BLaER1 (cell line): Measurements from ENCODE around the gene TCN1.
"Not testable (repeated sequence)": the region's sequence is repeated elsewhere in the genome, so short reads cannot be mapped to it uniquely, and the experiment has no call there.

Experiments
- H3K27ac ChIP-seq: shearing (Covaris generic); formaldehyde crosslinking; 2 replicates; pipeline ENCODE4 v1.8.1; 2022
- H3K27me3 ChIP-seq: shearing (Covaris generic); formaldehyde crosslinking; 2 replicates; pipeline ENCODE4 v1.8.1; 2022
- H3K36me3 ChIP-seq: shearing (Covaris generic); formaldehyde crosslinking; 2 replicates; pipeline ENCODE4 v1.8.1; 2022
- H3K4me1 ChIP-seq: shearing (Covaris generic); formaldehyde crosslinking; 2 replicates; pipeline ENCODE4 v1.8.1; 2022
- H3K4me2 ChIP-seq: shearing (Covaris generic); formaldehyde crosslinking; 2 replicates; pipeline ENCODE4 v1.8.1; 2022
- H3K4me3 ChIP-seq: shearing (Covaris generic); formaldehyde crosslinking; 2 replicates; pipeline ENCODE4 v1.8.1; 2022
- H3K9ac ChIP-seq: shearing (Covaris generic); formaldehyde crosslinking; 2 replicates; pipeline ENCODE4 v1.8.1; 2022
- H3K9me3 ChIP-seq: shearing (Covaris generic); formaldehyde crosslinking; 2 replicates; pipeline ENCODE4 v1.8.1; 2022
- H4K20me1 ChIP-seq: shearing (Covaris generic); formaldehyde crosslinking; 2 replicates; pipeline ENCODE4 v1.8.1; 2022
- Cebpa-rat ChIP-seq: shearing (Covaris generic); IDR thresholded peaks from 2 replicates; pipeline ENCODE4 v1.8.1; 2022

Gene TCN1

DNA sequence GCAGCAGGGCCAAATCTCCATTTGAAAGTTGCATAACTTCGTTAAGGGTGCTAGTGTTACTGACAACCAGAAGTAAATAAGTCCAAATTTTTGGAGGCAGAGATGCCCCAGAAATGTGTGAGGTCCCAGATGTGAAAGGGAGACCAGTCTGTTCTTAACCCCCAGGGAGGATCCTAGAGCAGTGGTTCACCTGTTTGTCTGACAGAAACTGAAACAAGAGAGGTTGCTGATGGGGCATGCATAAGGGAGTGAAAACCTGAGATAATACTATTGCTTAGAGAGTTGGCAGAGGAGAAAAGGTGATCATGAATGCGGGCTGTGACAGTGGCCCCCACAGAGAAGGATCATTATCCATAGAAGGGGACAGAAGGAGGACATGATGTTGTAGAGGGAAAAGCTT, 24.8 kb downstream of the TCN1 start:
- no peak for TF ChIP-seq Cebpa-rat
- Histone ChIP-seq H3K27me3 (no peaks in the 10 kb centered on the region), H4K20me1 (no peaks in the 10 kb centered on the region), H3K4me3 (no peak overlapping the region), H3K27ac (no peak overlapping the region), H3K36me3 (no peaks in the 10 kb centered on the region), H3K9ac (no peak overlapping the region), H3K4me2 (no peak overlapping the region), H3K9me3 (no peaks in the 10 kb centered on the region), H3K4me1 (no peaks in the 10 kb centered on the region)

GRCh38 chr11:59839615-59840014, 26.7 kb downstream of the TCN1 start:
- no peak overlapping the region for H3K4me2 ChIP-seq
- H3K9ac ChIP-seq: no peak overlapping the region
- no peak overlapping the region for H3K27ac ChIP-seq
- H3K4me3 ChIP-seq: no peak overlapping the region
- no peaks in the 10 kb centered on the region for H4K20me1 ChIP-seq
- H3K4me1 ChIP-seq: no peaks in the 10 kb centered on the region
- H3K9me3 ChIP-seq: no peaks in the 10 kb centered on the region
- TF ChIP-seq Cebpa-rat: no peak
- H3K27me3 ChIP-seq: no peaks in the 10 kb centered on the region
- H3K36me3 ChIP-seq: no peaks in the 10 kb centered on the region

GRCh38 chr11:59833602-59834001, 32.7 kb downstream of the TCN1 start:
- Histone ChIP-seq H3K27me3 (no peaks in the 10 kb centered on the region), H3K36me3 (no peaks in the 10 kb centered on the region), H3K4me1 (peaks cover 8% of the 10 kb centered on the region; the same call in 1 of the 2 replicates), H3K9ac (no peak overlapping the region), H3K9me3 (no peaks in the 10 kb centered on the region), H4K20me1 (no peaks in the 10 kb centered on the region), H3K4me2 (no peak overlapping the region), H3K27ac (no peak overlapping the region), H3K4me3 (no peak overlapping the region)
- no peak for TF ChIP-seq Cebpa-rat

- H3K9me3 ChIP-seq: no peaks in the 10 kb centered on the region
- peak overlapping the region; percentile 33 for H3K4me2 ChIP-seq
- H3K4me3 ChIP-seq: no peak overlapping the region
- H3K4me1 ChIP-seq: peaks cover 8% of the 10 kb centered on the region; the same call in 1 of the 2 replicates
- H3K27me3 ChIP-seq: no peaks in the 10 kb centered on the region
- no peaks in the 10 kb centered on the region for H3K36me3 ChIP-seq
- no peak overlapping the region for H3K27ac ChIP-seq
- H3K9ac ChIP-seq: no peak overlapping the region
- TF ChIP-seq Cebpa-rat: no peak
- no peaks in the 10 kb centered on the region for H4K20me1 ChIP-seq
Measured at GRCh38 chr11:59829358-59829757, 36.9 kb downstream of the TCN1 start.

- H3K27ac ChIP-seq: no peak overlapping the region
- H4K20me1 ChIP-seq: no peaks in the 10 kb centered on the region
- H3K4me3 ChIP-seq: no peak overlapping the region
- no peak overlapping the region for H3K4me2 ChIP-seq
- H3K4me1 ChIP-seq: peaks cover 19% of the 10 kb centered on the region
- no peaks in the 10 kb centered on the region for H3K9me3 ChIP-seq
- H3K36me3 ChIP-seq: no peaks in the 10 kb centered on the region
- no peak overlapping the region for H3K9ac ChIP-seq
- H3K27me3 ChIP-seq: no peaks in the 10 kb centered on the region
- TF ChIP-seq Cebpa-rat: peak; percentile 38; the same call in 1 of the 2 replicates
Measured at GRCh38 chr11:59822989-59823566, 43.2 kb downstream of the TCN1 start.

DNA sequence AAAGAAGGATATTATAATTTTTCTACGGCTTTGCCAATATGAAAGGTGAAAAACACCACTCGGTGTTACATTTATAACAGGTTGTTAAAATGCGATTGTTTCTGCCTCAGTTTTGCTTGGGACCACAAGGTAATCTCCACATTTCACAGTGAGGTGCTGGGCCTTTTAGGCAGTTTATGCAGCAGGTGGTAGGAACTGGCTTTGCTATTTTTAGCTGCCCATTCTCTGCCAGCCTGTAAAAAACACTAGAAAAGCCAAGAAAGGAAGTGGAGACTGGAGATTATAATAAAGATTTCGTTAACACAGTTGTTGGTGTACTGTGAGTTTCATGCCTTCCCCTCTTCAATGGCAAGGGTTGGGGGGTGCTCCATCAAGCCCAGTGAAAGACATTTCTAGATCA, 47.7 kb downstream of the TCN1 start:
- Histone ChIP-seq H3K36me3 (no peaks in the 10 kb centered on the region), H3K9me3 (no peaks in the 10 kb centered on the region), H3K4me3 (no peak overlapping the region), H3K4me2 (peak overlapping the region; percentile 61), H4K20me1 (no peaks in the 10 kb centered on the region), H3K4me1 (peaks cover 25% of the 10 kb centered on the region), H3K9ac (no peak overlapping the region), H3K27ac (peak overlapping the region; percentile 63), H3K27me3 (no peaks in the 10 kb centered on the region)
- no peak for TF ChIP-seq Cebpa-rat

- not testable (repeated sequence) for H3K9ac ChIP-seq, H3K36me3 ChIP-seq, H3K9me3 ChIP-seq
Measured at GRCh38 chr11:59816434-59816833, 49.9 kb downstream of the TCN1 start.

GRCh38 chr11:59815754-59816153, 50.5 kb downstream of the TCN1 start:
- H3K4me1 ChIP-seq: peaks cover 33% of the 10 kb centered on the region
- no peak for TF ChIP-seq Cebpa-rat
- H3K4me2 ChIP-seq: no peak overlapping the region
- no peaks in the 10 kb centered on the region for H3K36me3 ChIP-seq
- no peaks in the 10 kb centered on the region for H4K20me1 ChIP-seq
- no peaks in the 10 kb centered on the region for H3K9me3 ChIP-seq
- H3K9ac ChIP-seq: no peak overlapping the region
- no peak overlapping the region for H3K27ac ChIP-seq
- no peaks in the 10 kb centered on the region for H3K27me3 ChIP-seq
- no peak overlapping the region for H3K4me3 ChIP-seq

More at GRCh38 chr11:59816434-59816833, 49.9 kb downstream of the TCN1 start:
- H3K4me2 ChIP-seq, H4K20me1 ChIP-seq, H3K27ac ChIP-seq, H3K27me3 ChIP-seq, H3K4me3 ChIP-seq: not testable (repeated sequence)
- peaks cover 26% of the 10 kb centered on the region for H3K4me1 ChIP-seq

- no peaks in the 10 kb centered on the region for H3K36me3 ChIP-seq
- peaks cover 32% of the 10 kb centered on the region for H3K4me1 ChIP-seq
- H3K4me2 ChIP-seq: no peak overlapping the region
- no peak overlapping the region for H3K27ac ChIP-seq
- no peak overlapping the region for H3K9ac ChIP-seq
- H3K27me3 ChIP-seq: no peaks in the 10 kb centered on the region
- no peaks in the 10 kb centered on the region for H3K9me3 ChIP-seq
- no peak overlapping the region for H3K4me3 ChIP-seq
- H4K20me1 ChIP-seq: no peaks in the 10 kb centered on the region
- no peak for TF ChIP-seq Cebpa-rat
Measured at GRCh38 chr11:59814021-59814420, 52.3 kb downstream of the TCN1 start.

DNA sequence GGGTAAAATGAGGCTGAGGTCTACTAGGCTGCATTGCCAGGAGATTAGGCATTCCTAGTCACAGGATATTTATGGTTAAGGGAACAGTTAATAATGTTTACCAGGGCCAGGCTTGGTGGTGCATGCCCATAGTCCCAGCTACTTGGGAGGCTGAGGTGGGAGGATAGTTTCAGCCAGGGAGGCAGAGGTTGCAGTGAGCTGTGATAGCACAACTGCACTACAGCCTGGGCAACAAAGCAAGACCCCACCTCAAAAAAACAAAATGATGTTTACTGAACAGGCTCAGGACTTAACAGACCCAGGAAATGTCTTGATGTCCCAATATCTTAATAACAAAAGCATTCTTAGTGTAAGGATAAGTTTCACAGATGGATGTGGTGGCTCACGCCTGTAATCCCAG, 52.9 kb downstream of the TCN1 start:
- TF ChIP-seq Cebpa-rat: no peak
- no peaks in the 10 kb centered on the region for H3K27me3 ChIP-seq
- H3K4me3 ChIP-seq: no peak overlapping the region
- H3K36me3 ChIP-seq: peaks cover 3% of the 10 kb centered on the region; the same call in 1 of the 2 replicates
- no peak overlapping the region for H3K27ac ChIP-seq
- H3K9me3 ChIP-seq: no peaks in the 10 kb centered on the region
- H4K20me1 ChIP-seq: no peaks in the 10 kb centered on the region
- H3K9ac ChIP-seq: no peak overlapping the region
- H3K4me2 ChIP-seq: no peak overlapping the region
- H3K4me1 ChIP-seq: peaks cover 26% of the 10 kb centered on the region

- Histone ChIP-seq H3K4me1 (peaks cover 21% of the 10 kb centered on the region), H3K27me3 (no peaks in the 10 kb centered on the region), H3K9me3 (no peaks in the 10 kb centered on the region), H3K4me3 (no peak overlapping the region), H3K36me3 (peaks cover 13% of the 10 kb centered on the region), H4K20me1 (no peaks in the 10 kb centered on the region; the same call in 1 of the 2 replicates), H3K27ac (no peak overlapping the region), H3K9ac (no peak overlapping the region), H3K4me2 (no peak overlapping the region)
- TF ChIP-seq Cebpa-rat: no peak; the same call in 1 of the 2 replicates
Measured at GRCh38 chr11:59812220-59812619, 54.1 kb downstream of the TCN1 start.
